Measurements from ENCODE around the gene RPTOR.

Gene RPTOR

DNA sequence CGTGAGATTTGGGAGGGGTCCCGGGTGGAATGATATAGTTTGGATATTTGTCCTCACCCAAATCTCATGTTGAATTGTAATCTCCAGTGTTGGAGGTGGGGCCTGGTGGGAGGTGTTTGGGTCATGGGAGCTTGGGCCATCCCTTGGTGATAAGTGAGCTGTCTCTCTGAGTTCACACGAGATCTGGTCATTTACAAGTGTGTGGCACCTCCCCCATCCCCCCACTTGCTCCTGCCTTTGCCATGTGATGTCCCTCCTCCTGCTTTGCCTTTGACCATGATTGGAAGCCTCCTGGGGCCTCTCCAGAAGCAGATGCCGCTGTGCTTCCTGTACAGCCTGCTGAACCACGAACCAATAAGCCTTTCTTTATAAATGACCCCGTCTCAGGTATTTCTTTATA lies 469.0 kb downstream of the RPTOR start:
- DNase-seq: no peak

- no peak for DNase-seq
Observed at GRCh38 chr17:81015136-81015535, 470.5 kb downstream of the RPTOR start.

Measured in NCI-H1417 treated with DMSO at 0.1 percent for 48 hours (cell line).